HepG2 (cell line): ENCODE measurements around the gene CDRT15. TPM values are rescaled to one million over a fixed set of nuclear protein-coding genes. Genes with fewer than 3 reads are reported as not detected.

Experiments
- polyA plus RNA-seq, 8 experiments: library from polyadenylated mRNA; depleted of rRNA in 3 of 8; stranded (reverse) in 7 of 8; unstranded in 1 of 8; fragments of >200 nt; fragmentation: Illumina TruSeq in 4 of 8; extraction: Trizol in 4 of 8; gene quantifications; 2 replicates each; pipeline versions ENCODE4 v1.2.1 to v1.2.3, GENCODE V29; 2011 to 2016; ENCODE audit warnings: low read depth in 4 of 8, missing spikeins in 1 of 8, mixed read lengths in 1 of 8; ENCODE audit not compliant: insufficient read depth in 1 of 8
- total RNA-seq, 5 experiments: library from RNA; depleted of rRNA; stranded (reverse); fragments of >200 nt; fragmentation: Illumina TruSeq; extraction: Trizol; gene quantifications; 2 replicates each; pipeline ENCODE4 v1.2.3, GENCODE V29; 2016; ENCODE audit warnings: low read depth in 1 of 5

The CDRT15 gene
- total and polyA plus RNA-seq, 2 of the 13 experiments (the other 11 are each of a cell fraction or from before 2014, with no cell fraction given): not detected

Other genes with a start within 250 kb of the CDRT15 start
- gene COX10, start 167.4 kb downstream of the CDRT15 start, total RNA-seq (2016; rRNA removed; fragmentation: Illumina TruSeq; extraction: Trizol): 20.1 and 20.6 TPM in 2 replicates
- 12.4 and 13.9 TPM in 2 replicates for gene COX10, start 167.4 kb downstream of the CDRT15 start, polyA plus RNA-seq (2011; rRNA removed)
- 35.3 and 39.5 TPM in 2 replicates for gene HS3ST3B1, start 64.2 kb upstream of the CDRT15 start, total RNA-seq (2016; rRNA removed; fragmentation: Illumina TruSeq; extraction: Trizol)
- gene HS3ST3B1, start 64.2 kb upstream of the CDRT15 start, polyA plus RNA-seq (2011; rRNA removed): 14.6 and 15.7 TPM in 2 replicates